ENCODE results near the gene BMP8A. TPM values are rescaled to one million over a fixed set of nuclear protein-coding genes. Genes with fewer than 3 reads are reported as not detected.
A peak's percentile ranks its signal among the peaks of the same experiment; 100 is the strongest.

Gene BMP8A
- total and polyA plus RNA-seq, 8 donors = not detected

GRCh38 chr1:39478126-39478915, 13.1 kb upstream of the BMP8A start:
- H3K9me3 ChIP-seq = no peaks in the 10 kb centered on the region
- DNase-seq = no peak
- no peak overlapping the region for H3K4me3 ChIP-seq
- WGBS, 5 donors = 81 to 90% (median 88%) methylated on average over 5 of the region's 5 CpGs
- H3K4me1 ChIP-seq = peaks cover 0 to 18% (median 0%) of the 10 kb centered on the region in 4 donors
- peaks cover 38 to 97% (median 88%) of the 10 kb centered on the region in 4 donors for H3K36me3 ChIP-seq
- intact Hi-C loops (cut with DNase I; ENCODE audit: low total_unique reads) = no loop called here
- no peaks in the 10 kb centered on the region for H3K27me3 ChIP-seq
- TF ChIP-seq POLR2AphosphoS5 (IDR thresholded peaks at IDR 0.05) (no peak), CTCF (IDR thresholded peaks at IDR 0.05) (no peak), EP300 (IDR thresholded peaks at IDR 0.05) (no peak), POLR2A (IDR thresholded peaks at IDR 0.05) (no peak)
- no peak overlapping the region for H3K27ac ChIP-seq

- WGBS, 5 donors = 84 to 93% (median 92%) methylated on average over 6 of the region's 6 CpGs
- Histone ChIP-seq H3K27me3 (no peaks in the 10 kb centered on the region), H3K9me3 (no peaks in the 10 kb centered on the region), H3K4me1 (peaks cover 0 to 13% (median 0%) of the 10 kb centered on the region in 4 donors), H3K27ac (no peak overlapping the region), H3K4me3 (no peak overlapping the region), H3K36me3 (peaks cover 54 to 98% (median 90%) of the 10 kb centered on the region in 4 donors)
- no peak for DNase-seq
- intact Hi-C loops (cut with DNase I; ENCODE audit: low total_unique reads) = no loop called here
- TF ChIP-seq POLR2AphosphoS5 (IDR thresholded peaks at IDR 0.05) (no peak), CTCF (IDR thresholded peaks at IDR 0.05) (no peak), EP300 (IDR thresholded peaks at IDR 0.05) (no peak), POLR2A (IDR thresholded peaks at IDR 0.05) (no peak)
Measured at GRCh38 chr1:39481289-39481688, 10.1 kb upstream of the BMP8A start.

- Histone ChIP-seq H3K27me3 (no peaks in the 10 kb centered on the region), H3K9me3 (no peaks in the 10 kb centered on the region), H3K27ac (no peak overlapping the region), H3K36me3 (peaks cover 58 to 100% (median 94%) of the 10 kb centered on the region in 4 donors), H3K4me3 (no peak overlapping the region), H3K4me1 (peaks cover 0 to 4% (median 0%) of the 10 kb centered on the region in 4 donors)
- DNase-seq = no peak
- no peak for TF ChIP-seq EP300 (IDR thresholded peaks at IDR 0.05)
- TF ChIP-seq POLR2AphosphoS5 (IDR thresholded peaks at IDR 0.05) = no peak
- 26 to 57% (median 46%) methylated on average over 1 of the region's 1 CpG for WGBS, 5 donors
- intact Hi-C loops (cut with DNase I; ENCODE audit: low total_unique reads) = no loop called here
Measured at GRCh38 chr1:39483276-39483675, 8.2 kb upstream of the BMP8A start.

- peaks cover 55 to 87% (median 82%) of the 10 kb centered on the region in 4 donors for H3K36me3 ChIP-seq
- no peaks in the 10 kb centered on the region for H3K9me3 ChIP-seq
- peaks cover 0 to 4% (median 2%) of the 10 kb centered on the region in 4 donors for H3K4me1 ChIP-seq
- no peaks in the 10 kb centered on the region for H3K27me3 ChIP-seq
- TF ChIP-seq EP300 (IDR thresholded peaks at IDR 0.05) (no peak), CTCF (IDR thresholded peaks at IDR 0.05) (no peak), POLR2AphosphoS5 (IDR thresholded peaks at IDR 0.05) (no peak), POLR2A (IDR thresholded peaks at IDR 0.05) (no peak)
- H3K4me3 ChIP-seq = no peak overlapping the region
- intact Hi-C loops (cut with DNase I; ENCODE audit: low total_unique reads) = no loop called here
- DNase-seq = no peak
- WGBS, 5 donors = 88 to 91% (median 89%) methylated on average over 7 of the region's 7 CpGs
- peak overlapping the region in 1 of 5 donors; percentile 39 for H3K27ac ChIP-seq
Measured at GRCh38 chr1:39484564-39484963, 6.9 kb upstream of the BMP8A start.
